Measurements from ENCODE around the gene RGS19. TPM values are rescaled to one million over a fixed set of nuclear protein-coding genes. Genes with fewer than 3 reads are reported as not detected.

RGS19 gene
- total and polyA plus RNA-seq, 4 donors = 4.9 to 12.9 (median 6.3) TPM

DNA sequence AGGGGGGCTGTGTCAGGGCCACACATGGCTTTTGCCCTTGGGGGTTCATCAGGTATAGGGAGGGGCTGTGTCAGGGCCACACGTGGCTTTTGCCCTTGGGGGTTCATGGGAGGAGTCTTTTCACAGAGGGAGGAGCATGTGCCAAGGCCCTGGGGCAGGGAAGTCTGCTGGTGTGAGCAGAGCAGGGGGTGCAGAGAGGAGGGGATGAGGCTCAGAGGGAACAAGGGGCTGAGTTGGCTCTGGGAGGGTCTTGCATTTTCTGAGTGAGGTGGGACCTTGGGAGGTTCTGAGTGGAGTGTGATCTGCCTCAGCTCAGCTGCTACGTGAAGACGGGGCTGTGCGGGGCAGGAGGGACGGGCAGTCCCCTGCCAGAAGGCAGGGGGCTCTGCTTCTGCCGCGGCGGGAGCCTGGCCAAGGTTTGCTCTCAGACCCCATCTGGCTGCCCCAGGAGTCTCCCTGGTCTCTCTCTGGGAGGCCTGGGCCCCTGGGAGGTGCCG is 23.9 kb downstream of the RGS19 start:
- Histone ChIP-seq H3K4me1 (ENCODE audit: control insufficient read depth in 4 of 4, insufficient read depth in 4 of 4, low read length in 3 of 4) (peaks cover 0 to 17% (median 7%) of the 10 kb centered on the region in 4 donors), H3K9me3 (ENCODE audit: control insufficient read depth in 4 of 4, low read length in 3 of 4) (no peaks in the 10 kb centered on the region), H3K9ac (ENCODE audit: low read depth in 1 of 2, low read length in 2 of 2) (no peak overlapping the region), H3K27ac (ENCODE audit: low read depth in 1 of 2, low read length in 2 of 2) (peak overlapping the region; percentile 15 to 53), H3K27me3 (ENCODE audit: control insufficient read depth in 4 of 4, insufficient read depth in 4 of 4, low read length in 3 of 4) (peaks cover 0 to 5% (median 1%) of the 10 kb centered on the region in 4 donors), H3K4me3 (ENCODE audit: low read depth in 1 of 3, low read length in 3 of 3) (no peak overlapping the region), H3K36me3 (ENCODE audit: control insufficient read depth in 4 of 4, insufficient read depth in 3 of 4, low read depth in 1 of 4, low read length in 3 of 4) (no peaks in the 10 kb centered on the region)
- 69% methylated on average over 9 of the region's 9 CpGs for WGBS
- DNase-seq (ENCODE audit: low spot score) = no peak
- no peak for TF ChIP-seq HNF4G (IDR thresholded peaks at IDR 0.05)
- TF ChIP-seq GABPA (IDR thresholded peaks at IDR 0.05 in 1 of 2, conservative IDR thresholded peaks at IDR 0.05 in 1 of 2) = no peak
- no peak for TF ChIP-seq ATF3 (IDR thresholded peaks at IDR 0.05)
- TF ChIP-seq TAF1 (conservative IDR thresholded peaks at IDR 0.05) = no peak
- TF ChIP-seq REST (IDR thresholded peaks at IDR 0.05) = no peak
- TF ChIP-seq ZBTB33 (IDR thresholded peaks at IDR 0.05) = no peak
- no peak for TF ChIP-seq JUND (IDR thresholded peaks at IDR 0.05)
- no peak for TF ChIP-seq YY1 (IDR thresholded peaks at IDR 0.05)
- no peak for TF ChIP-seq FOXA2 (IDR thresholded peaks at IDR 0.05)

DNA sequence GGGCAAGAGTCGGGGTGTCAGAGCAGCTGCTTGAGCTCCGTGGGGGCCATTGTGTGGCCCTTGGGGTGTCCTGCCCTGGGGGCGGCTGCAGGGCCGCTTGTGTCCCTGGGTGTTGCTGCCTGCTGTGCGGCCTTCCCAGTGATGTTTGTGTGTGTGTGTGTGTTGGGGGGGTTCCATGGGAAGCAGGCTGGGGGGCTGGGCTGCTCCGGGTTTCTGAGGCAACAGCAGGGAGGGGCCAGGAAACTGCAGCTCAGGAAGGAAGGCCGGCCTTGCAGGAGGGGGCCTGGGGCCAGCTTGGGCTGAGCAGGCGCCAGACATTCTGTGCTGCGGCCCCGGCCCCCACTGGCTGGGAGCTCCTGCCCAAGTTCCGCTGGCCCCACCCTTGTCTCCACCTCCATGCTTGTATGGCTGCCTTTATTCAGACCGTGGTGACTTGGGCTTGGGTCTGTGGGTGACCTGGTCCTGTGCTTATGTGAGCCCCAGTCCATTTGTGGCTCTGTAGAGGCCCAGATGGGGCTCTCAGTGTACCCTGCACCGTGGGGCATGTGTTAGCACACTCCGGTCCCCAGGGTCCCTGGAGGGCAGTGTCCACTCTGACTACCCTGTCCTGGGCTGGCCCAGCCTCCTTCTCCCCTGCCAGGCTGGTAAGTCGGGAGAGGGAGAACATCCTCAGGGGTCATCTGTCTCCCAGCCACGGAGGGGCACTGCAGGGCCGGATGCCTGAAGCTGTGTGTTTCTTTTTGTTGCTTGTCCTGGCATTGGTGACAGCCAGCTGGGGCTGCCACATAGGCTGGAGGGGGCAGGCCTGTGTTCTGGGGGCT is 25.3 kb downstream of the RGS19 start:
- H3K9ac ChIP-seq (ENCODE audit: low read depth in 1 of 2, low read length in 2 of 2) = no peak overlapping the region
- H3K27ac ChIP-seq (ENCODE audit: low read depth in 1 of 2, low read length in 2 of 2) = peak overlapping the region; percentile 16 to 47
- H3K4me1 ChIP-seq (ENCODE audit: control insufficient read depth in 4 of 4, insufficient read depth in 4 of 4, low read length in 3 of 4) = peaks cover 0 to 17% (median 7%) of the 10 kb centered on the region in 4 donors
- 42% methylated on average over 17 of the region's 17 CpGs for WGBS
- no peak overlapping the region for H3K4me3 ChIP-seq (ENCODE audit: low read depth in 1 of 3, low read length in 3 of 3)
- no peaks in the 10 kb centered on the region for H3K36me3 ChIP-seq (ENCODE audit: control insufficient read depth in 4 of 4, insufficient read depth in 3 of 4, low read depth in 1 of 4, low read length in 3 of 4)
- H3K27me3 ChIP-seq (ENCODE audit: control insufficient read depth in 4 of 4, insufficient read depth in 4 of 4, low read length in 3 of 4) = peaks cover 0 to 6% (median 1%) of the 10 kb centered on the region in 4 donors
- no peak for DNase-seq (ENCODE audit: low spot score)
- TF ChIP-seq TAF1 (conservative IDR thresholded peaks at IDR 0.05) = no peak
- TF ChIP-seq GABPA (IDR thresholded peaks at IDR 0.05 in 1 of 2, conservative IDR thresholded peaks at IDR 0.05 in 1 of 2) = no peak
- TF ChIP-seq HNF4G (IDR thresholded peaks at IDR 0.05) = no peak
- no peak for TF ChIP-seq ZBTB33 (IDR thresholded peaks at IDR 0.05)
- TF ChIP-seq SP1 (IDR thresholded peaks at IDR 0.05) = no peak
- no peak for TF ChIP-seq ATF3 (IDR thresholded peaks at IDR 0.05)
- TF ChIP-seq NR2F2 (IDR thresholded peaks at IDR 0.05) = no peak
- peak; percentile 8 to 9 for TF ChIP-seq RAD21 (IDR thresholded peaks at IDR 0.05)
- TF ChIP-seq CTCF (IDR thresholded peaks at IDR 0.05; ENCODE audit: low read depth, low read length, missing input control) = peak; percentile 19
- H3K9me3 ChIP-seq (ENCODE audit: control insufficient read depth in 4 of 4, low read length in 3 of 4) = no peaks in the 10 kb centered on the region

Data from liver (tissue), 9 donors.